B cell (primary cell): ENCODE measurements around the gene LPAR2. TPM values are rescaled to one million over a fixed set of nuclear protein-coding genes. Genes with fewer than 3 reads are reported as not detected.

Experiments used
- ATAC-seq: fragments of 200-7000 bp; cut with Tn5 transposase; one replicate; pipeline ENCODE4 v1.10.0; 2021; ENCODE audit warnings: low read depth, mild to moderate bottlenecking, moderate number of reproducible peaks, moderate library complexity
- CTCF ChIA-PET: fragments of 350-600 bp; sonication (Branson Sonifier 250); formaldehyde crosslinking; loops from one replicate; lab custom pipeline; 2021; ENCODE audit warnings: antibody characterized with exemption, inconsistent platforms; lab: Charles Lee
- POLR2A ChIA-PET: fragments of 350-600 bp; sonication (Branson Sonifier 250); formaldehyde crosslinking; loops from one replicate; lab custom pipeline; 2021; ENCODE audit warnings: antibody characterized with exemption; lab: Charles Lee
- DNase-seq: peaks from one replicate; pipeline ENCODE4 v3.0.0; 2013
- H2AFZ ChIP-seq: 2 replicates; pipeline ENCODE4 v1.6.1; 2012; ENCODE audit warnings: mild to moderate bottlenecking, low read depth, low read length; ENCODE audit not compliant: insufficient read depth, poor library complexity, severe bottlenecking
- H3K27ac ChIP-seq, 2 donors: 1 replicate in 1 of 2; 2 replicates in 1 of 2; pipeline ENCODE4 v1.5.1; 2012 to 2013; ENCODE audit warnings: low read length in 2 of 2, mild to moderate bottlenecking in 2 of 2, moderate library complexity in 1 of 2
- H3K27me3 ChIP-seq, 4 experiments: fragments of 200-600 bp in 1 of 4; sonication (generic) in 1 of 4; replicated peaks in 1 of 4; 1 replicate in 2 of 4; 2 replicates in 2 of 4; pipeline versions ENCODE4 v1.6.1 to v1.7.0; 2013 to 2016; ENCODE audit warnings: low read length in 3 of 4, mild to moderate bottlenecking in 2 of 4, mixed read lengths in 1 of 4, moderate library complexity in 1 of 4; ENCODE audit not compliant: insufficient read depth in 4 of 4, control insufficient read depth in 3 of 4; ENCODE audit errors: control extremely low read depth in 1 of 4
- H3K36me3 ChIP-seq, 2 experiments: replicated peaks in 1 of 2; 1 replicate in 1 of 2; 2 replicates in 1 of 2; pipeline versions ENCODE4 v1.6.1 to v1.7.1; 2013; ENCODE audit warnings: low read length in 1 of 2; ENCODE audit not compliant: insufficient read depth in 2 of 2, control insufficient read depth in 1 of 2; ENCODE audit errors: control extremely low read depth in 1 of 2, extremely low read depth in 1 of 2
- H3K4me1 ChIP-seq, 2 donors: fragments of 200-600 bp in 1 of 2; sonication (generic) in 1 of 2; 1 replicate in 1 of 2; 2 replicates in 1 of 2; pipeline versions ENCODE4 v1.5.1 to v1.6.1; 2013 to 2017; ENCODE audit warnings: low read length in 2 of 2; ENCODE audit not compliant: control insufficient read depth in 2 of 2, insufficient read depth in 2 of 2
- H3K4me2 ChIP-seq: replicated peaks from 2 replicates; pipeline ENCODE3; 2012; ENCODE audit warnings: mild to moderate bottlenecking, low read depth, low read length; ENCODE audit not compliant: poor library complexity, severe bottlenecking
- H3K4me3 ChIP-seq, 5 experiments: fragments of 200-600 bp in 1 of 5; sonication (generic) in 1 of 5; 1 replicate in 3 of 5; 2 replicates in 2 of 5; pipeline versions ENCODE4 v1.5.1 to v1.7.0; 2011 to 2016; ENCODE audit warnings: low read length in 4 of 5, mild to moderate bottlenecking in 4 of 5, low read depth in 2 of 5, control low read depth in 1 of 5, moderate library complexity in 1 of 5; ENCODE audit not compliant: insufficient read depth in 1 of 5; ENCODE audit errors: control extremely low read depth in 1 of 5, extremely low read depth in 1 of 5
- H3K79me2 ChIP-seq: fragments of 200-600 bp; sonication (generic); one replicate; pipeline ENCODE4 v1.6.0; 2016; ENCODE audit warnings: low read length; ENCODE audit not compliant: control insufficient read depth, insufficient read depth
- H3K9ac ChIP-seq: fragments of 200-600 bp; sonication (generic); 2 replicates; pipeline ENCODE4 v1.6.1; 2017; ENCODE audit warnings: mild to moderate bottlenecking, low read length, moderate library complexity
- H3K9me3 ChIP-seq, 3 donors: one replicate each; pipeline versions ENCODE4 v1.6.1 to v1.7.1; 2013; ENCODE audit warnings: low read length in 2 of 3; ENCODE audit not compliant: control insufficient read depth in 2 of 3, insufficient read depth in 1 of 3; ENCODE audit errors: control extremely low read depth in 1 of 3
- H4K20me1 ChIP-seq: 2 replicates; pipeline ENCODE4 v1.6.0; 2012; ENCODE audit warnings: mild to moderate bottlenecking, low read length; ENCODE audit not compliant: insufficient read depth, control insufficient read depth, poor library complexity, severe bottlenecking
- H3K27ac Mint-ChIP-seq: one replicate; pipeline ENCODE4 v1.8.0; 2021; ENCODE audit warnings: mixed read lengths
- H3K27me3 Mint-ChIP-seq: one replicate; pipeline ENCODE4 v1.8.0; 2021; ENCODE audit warnings: mixed read lengths
- H3K4me1 Mint-ChIP-seq: one replicate; pipeline ENCODE4 v1.8.0; 2021; ENCODE audit warnings: mixed read lengths
- H3K4me3 Mint-ChIP-seq: one replicate; pipeline ENCODE4 v1.8.0; 2021; ENCODE audit warnings: mixed read lengths
- H3K9me3 Mint-ChIP-seq: one replicate; pipeline ENCODE4 v1.8.0; 2022; ENCODE audit warnings: mixed read lengths; ENCODE audit not compliant: insufficient read depth
- CTCF ChIP-seq: fragments of 200-600 bp; IDR thresholded peaks from one replicate; pipeline ENCODE4 v1.8.0; 2022; ENCODE audit warnings: antibody characterized with exemption, mild to moderate bottlenecking
- EZH2 ChIP-seq: IDR thresholded peaks from 2 replicates; pipeline ENCODE4 v1.6.1; 2012; ENCODE audit warnings: borderline replicate concordance, low read depth, mild to moderate bottlenecking, moderate library complexity, low read length; ENCODE audit not compliant: insufficient read depth, poor library complexity, severe bottlenecking
- WGBS: methylation state at CpG from one replicate; pipeline ENCODE4 v1.1.5; 2013; ENCODE audit warnings: missing lambda C conversion rate; ENCODE audit not compliant: insufficient coverage; 5-methylcytosine and 5-hydroxymethylcytosine counted together
- intact Hi-C: fragments of 100-400 bp; cut with micrococcal nuclease; formaldehyde crosslinking; loops from one replicate; pipeline ENCODE4 v1.10.0; 2022
- polyA plus RNA-seq: library from polyadenylated mRNA; depleted of rRNA; stranded (reverse); fragments of >200 nt; gene quantifications from 2 replicates; pipeline ENCODE4 v1.2.3, GENCODE V29; 2012
- total RNA-seq, 2 donors: library from RNA; stranded (reverse); fragments of 120-200 nt in 1 of 2; gene quantifications; 1 replicate in 1 of 2; 2 replicates in 1 of 2; pipeline versions ENCODE4 v1.2.3 to v1.2.4, GENCODE V29; 2013 to 2022

Gene LPAR2
- total and polyA plus RNA-seq, 2 donors (not counting 1 experiment from before 2014, with no cell fraction given), result 27.1 to 37.2 TPM

GRCh38 chr19:19653597-19654147 lies 25.7 kb upstream of the LPAR2 start:
- DNase-seq (peak; percentile 5), ATAC-seq (no peak)
- WGBS, result 98% methylated on average over 20 of the region's 23 CpGs

More at GRCh38 chr19:19653597-19654147, 25.7 kb upstream of the LPAR2 start:
- Histone ChIP-seq H3K79me2 (peaks cover 57% of the 10 kb centered on the region), H3K9me3 (no peaks in the 10 kb centered on the region), H3K27ac (no peak overlapping the region), H2AFZ (no peak overlapping the region), H3K4me2 (no peak overlapping the region), H3K4me1 (no peaks in the 10 kb centered on the region), H3K36me3 (peaks cover 0 to 95% of the 10 kb centered on the region in 2 experiments), H3K4me3 (no peak overlapping the region), H3K27me3 (no peaks in the 10 kb centered on the region), H4K20me1 (peaks cover 36% of the 10 kb centered on the region), H3K9ac (no peak overlapping the region)
- ChIA-PET CTCF (interaction anchor here (1.4 to 2.0 kb wide), 2 partner anchors 10 kb away, joined by 3 to 5 read pairs; partner anchors contain the start of genes ATP13A1 and GMIP), POLR2A (no interaction called here)
- Mint-ChIP-seq H3K9me3 (no peaks in the 10 kb centered on the region), H3K27ac (no peak overlapping the region), H3K4me3 (no peak overlapping the region), H3K4me1 (no peaks in the 10 kb centered on the region), H3K27me3 (no peaks in the 10 kb centered on the region)
- TF ChIP-seq CTCF (no peak), EZH2 (no peak)
- intact Hi-C loops, result no loop called here
